Gastroesophageal sphincter (tissue), 4 donors: ENCODE results near the gene MECR. TPM values are rescaled to one million over a fixed set of nuclear protein-coding genes. Genes with fewer than 3 reads are reported as not detected.
A peak's percentile ranks its signal among the peaks of the same experiment; 100 is the strongest.

Experiments used
- ATAC-seq: fragments of 150-250 bp; one replicate; pipeline ENCODE4 v1.9.1; 2016; ENCODE audit warnings: mild to moderate bottlenecking, moderate library complexity
- H3K27ac ChIP-seq, 4 donors: fragments of 200-600 bp; sonication (generic) in 3 of 4; 1 replicate in 3 of 4; 2 replicates in 1 of 4; pipeline ENCODE4 v1.5.1; 2016 to 2019
- H3K27me3 ChIP-seq: fragments of 200-600 bp; sonication (generic); one replicate; pipeline ENCODE4 v1.5.1; 2019
- H3K36me3 ChIP-seq, 2 donors: fragments of 200-600 bp; sonication (generic); one replicate each; pipeline ENCODE4 v1.5.1; 2019; ENCODE audit warnings: control low read depth in 1 of 2
- H3K4me1 ChIP-seq, 3 donors: fragments of 200-600 bp; sonication (generic); 1 replicate in 2 of 3; 2 replicates in 1 of 3; pipeline ENCODE4 v1.5.1; 2016 to 2019; ENCODE audit warnings: control low read depth in 2 of 3
- H3K4me3 ChIP-seq, 2 donors: fragments of 200-600 bp; sonication (generic); one replicate each; pipeline ENCODE4 v1.5.1; 2019; ENCODE audit warnings: mild to moderate bottlenecking in 1 of 2, moderate library complexity in 1 of 2
- H3K9me3 ChIP-seq, 3 donors: fragments of 200-600 bp; sonication (generic); one replicate each; pipeline ENCODE4 v1.5.1; 2017 to 2019; ENCODE audit warnings: control low read depth in 2 of 3
- CTCF ChIP-seq, 4 experiments: fragments of 200-600 bp in 2 of 4; fragments of 450-650 bp in 2 of 4; sonication (generic) in 1 of 4; IDR thresholded peaks; one replicate each; pipeline ENCODE4 v1.5.1; 2017 to 2019; ENCODE audit warnings: antibody characterized with exemption in 4 of 4, mild to moderate bottlenecking in 2 of 4, moderate library complexity in 2 of 4
- EP300 ChIP-seq: sonication (generic); formaldehyde crosslinking; IDR thresholded peaks from one replicate; pipeline ENCODE4 v1.6.1; 2017; ENCODE audit warnings: antibody characterized with exemption, mild to moderate bottlenecking
- POLR2A ChIP-seq, 2 donors: fragments of 450-650 bp; IDR thresholded peaks; one replicate each; pipeline ENCODE4 v1.6.1; 2017; ENCODE audit warnings: antibody characterized with exemption in 2 of 2, mild to moderate bottlenecking in 2 of 2, moderate library complexity in 1 of 2
- POLR2AphosphoS5 ChIP-seq: sonication (generic); formaldehyde crosslinking; IDR thresholded peaks from one replicate; pipeline ENCODE4 v1.6.1; 2017; ENCODE audit warnings: antibody characterized with exemption
- WGBS, 2 donors: methylation state at CpG; one replicate each; pipeline ENCODE4 v1.1.5; 2018; ENCODE audit warnings: low coverage in 1 of 2; 5-methylcytosine and 5-hydroxymethylcytosine counted together
- total RNA-seq, 4 donors: library from RNA; depleted of rRNA; stranded (reverse); fragments of >200 nt; gene quantifications; one replicate each; pipeline ENCODE4 v1.1.0, GENCODE V29; 2016

The MECR gene
- total RNA-seq, 4 donors from 2014 or later = 8.2 to 17.1 (median 12.9) TPM

- Histone ChIP-seq H3K27me3 (no peaks in the 10 kb centered on the region), H3K4me3 (no peak overlapping the region), H3K36me3 (peaks cover 0 to 34% of the 10 kb centered on the region in 2 donors), H3K4me1 (no peaks in the 10 kb centered on the region), H3K27ac (no peak overlapping the region), H3K9me3 (no peaks in the 10 kb centered on the region)
- no peak for ATAC-seq
- 86 to 93% methylated on average over 6 of the region's 6 CpGs for WGBS, 2 donors
- TF ChIP-seq POLR2A (IDR thresholded peaks at IDR 0.05) (no peak), EP300 (no peak), POLR2AphosphoS5 (no peak), CTCF (IDR thresholded peaks at IDR 0.05) (no peak)
Observed at GRCh38 chr1:29190718-29191117, 40.0 kb downstream of the MECR start.

DNA sequence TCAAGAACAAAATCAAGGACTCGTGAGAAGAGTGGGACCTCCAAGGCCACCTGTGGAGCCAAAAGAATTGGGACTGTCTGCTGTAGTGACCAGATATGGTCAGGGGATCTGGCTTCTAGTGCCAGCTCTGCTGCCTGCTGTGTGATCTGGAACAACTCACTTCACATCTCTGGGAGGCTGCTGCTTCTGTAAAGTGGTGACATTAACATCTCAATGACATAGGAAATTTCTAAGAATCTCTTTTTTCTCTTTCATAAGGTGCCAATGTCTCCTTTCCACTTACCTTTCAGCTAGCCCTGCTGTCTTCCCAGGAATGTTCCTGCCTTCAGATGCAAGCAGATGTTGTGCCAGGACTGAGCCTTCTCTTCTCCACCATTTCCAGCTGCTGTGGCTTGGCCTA is 44.0 kb downstream of the MECR start:
- no peak overlapping the region for H3K4me3 ChIP-seq
- WGBS, 2 donors = 67 to 86% methylated on average over 1 of the region's 1 CpG

GRCh38 chr1:29186252-29186651 is 44.5 kb downstream of the MECR start:
- 87 to 91% methylated on average over 3 of the region's 3 CpGs for WGBS, 2 donors
- Histone ChIP-seq H3K4me3 (no peak overlapping the region), H3K36me3 (no peaks in the 10 kb centered on the region), H3K27ac (no peak overlapping the region), H3K27me3 (no peaks in the 10 kb centered on the region), H3K9me3 (no peaks in the 10 kb centered on the region), H3K4me1 (peaks cover 0 to 8% (median 0%) of the 10 kb centered on the region in 3 donors)
- TF ChIP-seq POLR2A (IDR thresholded peaks at IDR 0.05) (no peak), POLR2AphosphoS5 (no peak), CTCF (IDR thresholded peaks at IDR 0.05) (no peak), EP300 (no peak)
- ATAC-seq = no peak

More for the DNA sequence above, 44.0 kb downstream of the MECR start:
- no peak for TF ChIP-seq POLR2AphosphoS5
- TF ChIP-seq POLR2A (IDR thresholded peaks at IDR 0.05) = no peak
- no peak for TF ChIP-seq EP300
- no peak for TF ChIP-seq CTCF (IDR thresholded peaks at IDR 0.05)
- H3K27ac ChIP-seq = no peak overlapping the region
- ATAC-seq = no peak
- H3K27me3 ChIP-seq = no peaks in the 10 kb centered on the region
- no peaks in the 10 kb centered on the region for H3K9me3 ChIP-seq
- H3K36me3 ChIP-seq = no peaks in the 10 kb centered on the region
- H3K4me1 ChIP-seq = peaks cover 0 to 8% (median 0%) of the 10 kb centered on the region in 3 donors

DNA sequence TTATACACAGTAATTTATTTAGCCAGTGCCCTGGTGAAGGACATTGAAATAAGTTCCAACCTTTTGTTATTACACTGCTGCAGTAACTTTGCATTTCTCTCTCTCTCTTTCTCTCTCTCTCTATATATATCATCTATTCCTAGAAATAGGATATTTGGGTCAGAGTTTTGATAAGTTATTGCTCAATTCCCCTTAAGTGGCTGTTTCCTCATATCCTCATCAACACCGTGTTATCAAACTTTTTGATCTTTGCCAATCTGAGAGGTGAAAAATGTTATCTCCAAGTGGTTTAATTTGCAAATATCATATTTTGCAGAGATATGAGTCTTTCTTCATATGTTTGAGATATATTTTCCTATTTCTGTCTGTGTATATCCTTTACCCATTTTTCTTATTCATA is 47.4 kb downstream of the MECR start:
- WGBS, 2 donors = 71 to 83% methylated on average over 1 of the region's 1 CpG
- Histone ChIP-seq H3K27me3 (no peaks in the 10 kb centered on the region), H3K4me1 (peaks cover 10 to 32% (median 13%) of the 10 kb centered on the region in 3 donors), H3K9me3 (no peaks in the 10 kb centered on the region), H3K4me3 (no peak overlapping the region), H3K27ac (no peak overlapping the region), H3K36me3 (peaks cover 0 to 7% of the 10 kb centered on the region in 2 donors)
- TF ChIP-seq EP300 (no peak), POLR2AphosphoS5 (no peak), POLR2A (IDR thresholded peaks at IDR 0.05) (no peak), CTCF (IDR thresholded peaks at IDR 0.05) (no peak)
- no peak for ATAC-seq

DNA sequence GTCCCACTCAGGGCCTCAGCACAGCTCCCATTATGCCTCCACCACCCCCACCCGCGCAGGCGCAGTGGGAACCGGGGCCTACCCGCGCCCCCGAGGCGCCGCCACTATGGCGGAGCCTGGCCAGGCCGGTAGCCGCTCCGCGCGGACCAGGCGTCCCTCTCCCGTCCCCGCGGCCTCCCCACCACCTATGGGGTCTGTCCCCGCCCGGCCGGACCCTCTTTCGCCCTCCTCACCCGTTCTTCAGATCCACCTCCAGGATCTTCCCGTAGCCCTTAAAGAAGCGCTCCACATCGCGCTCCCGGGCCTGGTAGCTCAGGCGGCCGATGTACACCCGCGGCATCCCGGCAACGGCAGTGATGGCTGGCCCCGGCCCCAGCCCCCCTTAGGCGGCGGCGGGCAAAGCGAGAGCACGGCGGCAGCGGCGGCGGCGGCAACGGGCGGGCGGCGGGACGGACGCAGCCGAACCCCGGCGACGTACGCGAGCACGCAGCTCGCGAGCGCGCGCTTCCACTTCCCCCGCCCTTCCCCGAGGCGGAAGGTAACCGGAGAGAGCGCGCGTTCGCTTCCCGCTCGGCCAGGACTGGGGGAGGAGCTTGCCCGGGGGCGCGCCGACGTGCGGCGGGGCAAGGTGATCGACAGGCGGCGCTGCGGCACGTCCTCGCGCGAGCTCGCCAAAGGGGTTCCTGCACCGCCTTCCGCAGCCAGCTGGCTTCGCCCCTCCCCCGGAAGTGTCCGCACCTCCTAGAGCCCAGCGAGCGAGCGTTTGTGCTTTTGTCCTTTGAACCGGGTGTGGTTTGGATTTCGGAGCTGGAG is 49.1 kb downstream of the MECR start, which contains the start of gene SRSF4:
SRSF4 (minus strand) TSS at position 488 of the 813 bp plus-strand sequence; CDS start at position 340, 148 bp downstream.
- peaks cover 10 to 49% (median 20%) of the 10 kb centered on the region in 3 donors for H3K4me1 ChIP-seq
- ATAC-seq = peak; percentile 95
- no peaks in the 10 kb centered on the region for H3K27me3 ChIP-seq
- 0% methylated on average over 3 to 4 of the region's 100 CpGs for WGBS, 2 donors
- peak within 1 kb of the TSS; percentile 85 to 98 for H3K4me3 ChIP-seq
- peak; percentile 90 for TF ChIP-seq POLR2AphosphoS5
- no peak for TF ChIP-seq EP300
- TF ChIP-seq POLR2A (IDR thresholded peaks at IDR 0.05) = peak; percentile 94
- peak in 3 of 4 experiments; percentile 66 to 80 (median 79) for TF ChIP-seq CTCF (IDR thresholded peaks at IDR 0.05)
- H3K27ac ChIP-seq = peak within 1 kb of the TSS; percentile 96 to 100 (median 100)
- peaks cover 0 to 7% of the 10 kb centered on the region in 2 donors for H3K36me3 ChIP-seq
- H3K9me3 ChIP-seq = no peaks in the 10 kb centered on the region
